ENCODE results near the gene CDKN2B. TPM values are rescaled to one million over a fixed set of nuclear protein-coding genes. Genes with fewer than 3 reads are reported as not detected.
A peak's percentile ranks its signal among the peaks of the same experiment; 100 is the strongest.

Gene CDKN2B
- polyA plus RNA-seq, 1 experiment = 10.2 TPM

DNA sequence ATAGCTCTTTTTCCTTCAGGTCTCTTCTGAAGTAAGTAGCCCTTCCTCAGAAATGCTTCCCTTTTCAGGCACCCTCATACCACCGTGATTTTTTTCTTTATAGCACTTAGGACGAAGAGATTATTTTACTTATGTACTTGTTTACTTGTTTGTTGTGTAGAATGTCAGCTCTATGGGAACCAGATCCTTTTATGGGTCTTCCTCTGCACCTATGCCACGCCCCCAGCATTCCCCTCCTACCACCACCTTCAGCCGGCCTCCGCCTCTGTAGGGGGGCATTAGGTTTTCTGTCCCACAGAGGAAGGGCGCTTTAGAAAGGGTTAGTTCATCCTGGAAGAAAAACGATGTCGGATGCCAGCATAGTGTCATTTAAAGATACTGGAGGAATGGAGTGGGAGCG lies 12.7 kb downstream of the CDKN2B start:
- TF ChIP-seq CTCF (IDR thresholded peaks at IDR 0.05; ENCODE audit: low read depth, low read length) = no peak
- no peak overlapping the region for H3K27ac ChIP-seq (ENCODE audit: low read depth, low read length)
- peak overlapping the region; percentile 86 for H3K4me3 ChIP-seq (ENCODE audit: low read depth, low read length)
- H3K9me3 ChIP-seq (ENCODE audit: control insufficient read depth, insufficient read depth, low read length) = no peaks in the 10 kb centered on the region; the same call in 1 of the 2 replicates
- CTCF ChIA-PET = interaction anchor here (1.0 to 8.0 kb wide), 5 partner anchors 12 to 248 kb away, joined by 4 to 69 read pairs (median 6); partner anchors contain the start of gene CDKN2B
- POLR2A ChIA-PET = no interaction called here
- H3K27me3 ChIP-seq (ENCODE audit: control insufficient read depth, insufficient read depth, low read length) = no peaks in the 10 kb centered on the region
- DNase-seq (ENCODE audit: low read depth, low spot score) = no peak

DNA sequence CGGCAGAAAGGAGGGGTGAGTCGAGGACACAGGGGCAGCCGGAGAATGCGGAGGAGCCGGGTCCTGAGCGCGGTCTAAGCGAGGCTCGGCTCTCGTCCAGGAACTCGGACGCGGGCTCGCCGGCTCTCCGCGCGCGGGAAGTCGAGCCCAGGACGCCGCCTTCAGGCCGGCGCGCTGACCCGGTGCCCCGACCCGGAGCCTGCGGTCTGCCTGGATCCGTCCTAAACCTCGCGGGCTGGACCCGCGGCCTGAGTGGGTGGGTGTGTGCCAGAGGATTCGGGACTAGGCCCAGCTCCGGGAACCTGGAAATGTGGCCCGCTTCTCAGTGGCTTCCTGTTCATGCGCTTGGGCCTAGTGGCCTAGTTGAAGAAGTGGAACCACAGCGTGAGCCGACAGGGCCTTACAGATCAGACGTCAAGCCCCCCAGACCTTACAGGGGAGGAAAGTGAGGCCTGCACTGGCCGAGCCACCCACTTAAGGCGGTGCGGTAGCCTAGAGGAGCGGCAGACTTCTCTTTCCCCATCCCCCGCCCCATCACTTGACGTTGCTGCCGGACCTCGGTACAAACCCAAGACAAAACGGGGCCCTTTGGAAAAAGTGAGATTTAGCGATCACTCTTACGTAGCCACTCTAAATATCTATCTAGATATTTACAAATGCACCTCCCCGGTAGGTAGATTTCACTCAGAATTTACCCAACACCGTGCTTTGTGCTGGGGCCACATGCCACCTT lies 13.3 kb downstream of the CDKN2B start:
- Histone ChIP-seq H3K27ac (ENCODE audit: low read depth, low read length) (peak overlapping the region; percentile 85), H3K4me3 (ENCODE audit: low read depth, low read length) (peak overlapping the region; percentile 86), H3K27me3 (ENCODE audit: control insufficient read depth, insufficient read depth, low read length) (no peaks in the 10 kb centered on the region), H3K9me3 (ENCODE audit: control insufficient read depth, insufficient read depth, low read length) (no peaks in the 10 kb centered on the region; the same call in 1 of the 2 replicates)
- TF ChIP-seq CTCF (IDR thresholded peaks at IDR 0.05; ENCODE audit: low read depth, low read length) = peak; percentile 37
- DNase-seq (ENCODE audit: low read depth, low spot score) = no peak
- POLR2A ChIA-PET = interaction anchor here (0.7 to 1.8 kb wide), 3 partner anchors 13 to 109 kb away, joined by 3 to 6 read pairs (median 5); no protein-coding TSS in a partner anchor
- CTCF ChIA-PET = interaction anchor here (1.0 to 8.0 kb wide), 7 partner anchors 13 to 248 kb away, joined by 3 to 69 read pairs (median 4); partner anchors contain the start of gene CDKN2B

- no peaks in the 10 kb centered on the region for H3K27me3 ChIP-seq (ENCODE audit: control insufficient read depth, insufficient read depth, low read length)
- no peak for TF ChIP-seq CTCF (IDR thresholded peaks at IDR 0.05; ENCODE audit: low read depth, low read length)
- ChIA-PET POLR2A (interaction anchor here (0.6 to 1.8 kb wide), 7 partner anchors 13 to 248 kb away, joined by 3 to 6 read pairs (median 4); no protein-coding TSS in a partner anchor), CTCF (interaction anchor here (1.0 to 8.0 kb wide), 6 partner anchors 13 to 249 kb away, joined by 3 to 69 read pairs (median 4); partner anchors contain the start of gene CDKN2B)
- peak overlapping the region; percentile 85 for H3K27ac ChIP-seq (ENCODE audit: low read depth, low read length)
- no peaks in the 10 kb centered on the region; the same call in 1 of the 2 replicates for H3K9me3 ChIP-seq (ENCODE audit: control insufficient read depth, insufficient read depth, low read length)
- H3K4me3 ChIP-seq (ENCODE audit: low read depth, low read length) = peak overlapping the region; percentile 86
- no peak for DNase-seq (ENCODE audit: low read depth, low spot score)
Observed at GRCh38 chr9:21995006-21995665, 14.0 kb downstream of the CDKN2B start.

DNA sequence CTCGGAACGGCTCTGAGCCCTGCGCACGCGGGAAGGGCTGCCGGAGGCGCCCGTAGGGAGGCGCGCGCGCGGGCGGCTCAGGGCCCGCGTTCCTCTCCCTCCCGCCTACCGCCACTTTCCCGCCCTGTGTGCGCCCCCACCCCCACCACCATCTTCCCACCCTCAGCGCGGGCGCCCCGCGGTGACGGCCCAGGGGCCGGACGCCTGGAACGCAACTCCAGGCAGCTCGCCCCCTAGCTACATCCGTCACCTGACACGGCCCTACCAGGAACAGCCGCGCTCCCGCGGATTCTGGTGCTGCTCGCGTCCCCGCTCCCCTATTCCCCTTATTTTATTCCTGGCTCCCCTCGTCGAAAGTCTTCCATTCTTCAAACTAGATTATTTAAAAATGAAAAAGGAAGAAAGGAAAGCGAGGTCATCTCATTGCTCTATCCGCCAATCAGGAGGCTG lies 14.5 kb downstream of the CDKN2B start, which contains the start of gene CDKN2B-AS1:
TSS of gene CDKN2B-AS1 (plus strand) at position 236 of the 450 bp plus-strand sequence.
- DNase-seq (ENCODE audit: low read depth, low spot score) = no peak
- ChIA-PET CTCF (interaction anchor here (0.6 to 8.0 kb wide), 7 partner anchors 14 to 250 kb away, joined by 3 to 69 read pairs (median 3); partner anchors contain the start of gene CDKN2B), POLR2A (interaction anchor here (0.6 to 1.8 kb wide), 5 partner anchors 14 to 248 kb away, joined by 3 to 6 read pairs (median 4); no protein-coding TSS in a partner anchor)
- Histone ChIP-seq H3K27ac (ENCODE audit: low read depth, low read length) (peak within 1 kb of the TSS; percentile 85), H3K9me3 (ENCODE audit: control insufficient read depth, insufficient read depth, low read length) (peaks cover 5% of the 10 kb centered on the region; the same call in 1 of the 2 replicates), H3K4me3 (ENCODE audit: low read depth, low read length) (peak within 1 kb of the TSS; percentile 86), H3K27me3 (ENCODE audit: control insufficient read depth, insufficient read depth, low read length) (no peaks in the 10 kb centered on the region)
- peak; percentile 15 for TF ChIP-seq CTCF (IDR thresholded peaks at IDR 0.05; ENCODE audit: low read depth, low read length)

Data from AG04450 (cell line).